Measurements from ENCODE around the gene MYL9.

DNA sequence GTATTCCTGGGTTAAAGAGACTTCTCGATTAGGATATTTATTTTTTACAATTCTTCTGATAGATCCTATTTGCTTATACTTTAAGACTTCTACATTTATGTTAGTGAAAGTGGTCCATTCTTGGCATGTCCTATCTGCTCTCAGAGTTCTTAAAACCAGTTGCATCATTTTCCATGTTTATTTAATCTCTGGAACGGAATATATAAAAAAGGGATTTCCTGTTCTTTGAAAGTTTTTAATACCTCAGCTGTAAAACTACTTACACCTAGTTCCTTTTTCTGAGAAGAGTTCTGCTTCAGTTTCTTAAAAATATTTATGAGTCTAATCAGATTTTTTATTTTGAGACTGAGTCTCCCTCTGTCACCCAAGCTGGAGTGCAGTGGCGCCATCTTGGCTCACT, 18.0 kb upstream of the MYL9 start:
- TF ChIP-seq CTCF (IDR thresholded peaks at IDR 0.05; ENCODE audit: poor library complexity, severe bottlenecking) (no peak), EZH2 (IDR thresholded peaks at IDR 0.05; ENCODE audit: borderline replicate concordance, insufficient read depth, low read length, poor library complexity, severe bottlenecking) (no peak)
